AML-193 (cell line): Measurements from ENCODE around the gene KRTAP4-3.
"Not testable (repeated sequence)": the region's sequence is repeated elsewhere in the genome, so short reads cannot be mapped to it uniquely, and the experiment has no call there.

ENCODE experiments used
- DNase-seq, 2 experiments: peaks; one replicate each; lab custom pipeline; 2025; lab: John Stamatoyannopoulos, UW

The KRTAP4-3 gene

DNA sequence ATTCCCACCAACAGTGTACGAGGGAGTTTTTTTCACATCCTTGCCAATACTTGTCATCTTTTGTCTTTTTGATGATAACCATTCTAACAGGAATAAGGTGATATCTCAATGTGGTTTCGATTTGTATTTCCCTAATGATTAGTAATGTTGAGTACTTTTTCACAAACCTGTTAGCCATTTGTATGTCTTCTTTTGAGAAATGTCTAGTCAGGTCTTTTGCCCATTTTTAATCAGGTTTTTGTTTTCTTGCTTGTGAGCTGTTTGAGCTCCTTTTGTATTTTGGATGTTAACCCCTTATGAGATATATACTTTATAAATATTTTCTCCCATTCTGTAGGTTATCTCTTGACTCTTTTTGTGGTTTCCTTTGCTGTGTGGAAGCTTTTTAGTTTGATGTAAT lies 16.5 kb downstream of the KRTAP4-3 start:
- DNase-seq = no peak

DNA sequence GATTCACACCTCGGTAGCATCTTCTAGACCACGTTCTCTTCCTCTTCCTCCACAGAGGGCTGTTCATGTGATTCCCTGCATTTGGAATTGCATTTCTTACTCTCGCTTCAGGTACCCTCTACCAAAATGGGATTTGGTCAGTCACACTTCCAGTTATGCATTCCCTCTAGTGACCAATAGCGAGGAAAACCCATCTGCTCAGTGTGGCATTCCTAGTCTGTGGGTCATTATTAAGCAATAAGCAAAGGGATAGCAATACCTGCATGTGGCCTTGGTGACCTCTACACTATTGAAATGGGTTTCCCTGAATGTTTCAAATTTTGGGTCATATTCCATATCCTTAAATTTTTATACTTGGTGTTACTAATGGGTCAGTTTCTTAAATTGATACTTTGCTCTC lies 18.0 kb downstream of the KRTAP4-3 start:
- DNase-seq = no peak

DNA sequence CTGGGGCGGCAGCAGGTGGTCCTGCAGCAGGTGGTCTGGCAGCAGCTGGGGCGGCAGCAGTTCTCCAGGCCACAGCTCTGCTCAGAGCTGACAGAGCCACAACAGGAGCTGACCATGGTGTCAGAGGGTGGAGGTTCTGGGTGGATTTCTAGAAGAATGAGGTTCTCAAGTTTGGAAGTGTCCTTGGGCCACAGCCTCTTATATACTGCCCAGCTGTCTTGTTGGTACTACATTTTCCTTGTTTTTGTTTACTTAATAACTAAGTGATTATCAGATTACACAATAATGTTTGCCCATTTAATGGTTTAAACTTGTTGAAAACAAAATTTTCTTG lies 18.4 kb downstream of the KRTAP4-3 start, which contains the start of gene KRTAP4-5:
Gene KRTAP4-5 (minus strand): TSS at position 174 of the 334 bp plus-strand sequence. CDS start 58 bp downstream, at position 116.
- DNase-seq = no peak

DNA sequence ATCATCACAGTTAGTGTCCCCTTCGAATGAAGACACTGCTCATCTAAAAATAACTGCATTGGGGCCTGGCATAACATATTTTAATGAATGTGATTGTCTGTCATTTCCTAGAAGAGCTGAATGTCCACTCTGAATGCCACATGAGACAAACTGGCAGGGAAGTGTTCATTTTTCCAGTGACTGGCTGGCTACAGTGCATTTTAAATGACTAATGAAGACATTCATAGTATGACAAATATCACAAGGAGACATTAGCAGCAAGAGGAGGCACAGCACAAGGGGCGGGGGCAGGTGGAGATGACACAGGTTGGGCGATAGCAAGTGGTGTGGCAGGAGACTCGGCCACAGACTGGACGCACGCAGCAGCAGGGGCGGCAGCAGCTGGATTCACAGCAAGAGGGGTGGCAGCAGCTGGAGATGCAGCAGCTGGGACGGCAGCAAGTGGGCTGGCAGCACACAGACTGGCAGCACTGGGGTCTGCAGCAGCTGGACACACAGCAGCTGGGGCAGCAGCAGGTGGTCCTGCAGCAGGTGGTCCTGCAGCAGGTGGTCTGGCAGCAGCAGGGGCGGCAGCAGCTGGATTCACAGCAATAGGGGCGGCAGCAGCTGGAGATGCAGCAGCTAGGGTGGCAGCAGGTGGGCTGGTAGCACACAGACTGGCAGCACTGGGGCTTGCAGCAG lies 18.9 kb downstream of the KRTAP4-3 start:
- not testable (repeated sequence) for DNase-seq

DNA sequence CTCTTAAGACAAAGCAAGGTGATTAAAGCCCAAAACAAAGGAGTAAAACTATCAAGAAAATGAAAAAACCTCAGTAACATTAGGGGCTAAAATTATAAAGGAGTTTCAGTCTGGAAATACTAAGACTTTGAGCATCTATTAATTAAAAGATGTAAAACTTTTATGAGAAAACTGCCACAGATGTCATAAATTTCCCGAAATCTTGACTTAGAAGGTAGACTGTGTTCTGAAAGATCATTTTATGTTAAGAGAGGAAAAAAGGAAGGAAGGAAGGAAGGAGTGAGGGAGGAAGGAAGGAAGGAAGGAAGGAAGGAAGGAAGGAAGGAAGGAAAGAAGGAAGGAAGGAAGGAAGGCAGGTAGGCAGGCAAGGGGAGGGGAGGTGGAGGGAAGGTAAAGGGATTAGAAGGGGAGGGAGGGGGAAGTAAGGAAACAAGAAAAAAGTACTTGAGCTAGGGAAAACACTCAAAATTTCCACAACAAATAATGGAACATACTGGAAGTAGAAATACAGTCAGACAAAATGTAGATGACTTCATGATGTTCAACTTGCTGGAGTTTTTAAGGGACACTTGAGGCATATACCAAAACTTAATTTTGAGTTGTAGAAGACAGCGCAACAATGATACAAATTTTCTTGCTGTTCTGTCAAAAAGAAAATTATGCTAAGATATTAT lies 20.4 kb downstream of the KRTAP4-3 start:
- no peak for DNase-seq

GRCh38 chr17:41145261-41145660 lies 22.8 kb downstream of the KRTAP4-3 start:
- DNase-seq = no peak

- no peak for DNase-seq
These were observed 23.2 kb downstream of the KRTAP4-3 start for GRCh38 chr17:41144846-41145245.

DNA sequence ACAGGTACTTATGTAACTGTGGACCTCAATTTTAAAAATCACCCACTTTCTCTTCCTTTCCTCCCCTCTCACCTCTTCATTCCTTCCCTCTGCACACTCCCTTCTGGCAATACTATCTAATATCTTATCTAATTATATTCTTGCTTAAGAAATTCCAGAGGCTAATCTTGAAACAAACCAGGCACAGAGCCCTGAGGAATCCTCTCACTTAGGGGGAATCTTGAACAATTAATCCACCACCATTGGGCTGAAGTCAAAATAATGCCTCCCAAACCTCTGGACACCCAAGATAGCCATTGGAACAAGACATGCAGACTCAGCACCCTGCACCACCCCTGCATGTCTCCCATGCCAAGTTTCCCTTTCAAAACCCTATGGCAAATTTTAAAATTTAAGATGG lies 26.7 kb downstream of the KRTAP4-3 start:
- DNase-seq = no peak

DNA sequence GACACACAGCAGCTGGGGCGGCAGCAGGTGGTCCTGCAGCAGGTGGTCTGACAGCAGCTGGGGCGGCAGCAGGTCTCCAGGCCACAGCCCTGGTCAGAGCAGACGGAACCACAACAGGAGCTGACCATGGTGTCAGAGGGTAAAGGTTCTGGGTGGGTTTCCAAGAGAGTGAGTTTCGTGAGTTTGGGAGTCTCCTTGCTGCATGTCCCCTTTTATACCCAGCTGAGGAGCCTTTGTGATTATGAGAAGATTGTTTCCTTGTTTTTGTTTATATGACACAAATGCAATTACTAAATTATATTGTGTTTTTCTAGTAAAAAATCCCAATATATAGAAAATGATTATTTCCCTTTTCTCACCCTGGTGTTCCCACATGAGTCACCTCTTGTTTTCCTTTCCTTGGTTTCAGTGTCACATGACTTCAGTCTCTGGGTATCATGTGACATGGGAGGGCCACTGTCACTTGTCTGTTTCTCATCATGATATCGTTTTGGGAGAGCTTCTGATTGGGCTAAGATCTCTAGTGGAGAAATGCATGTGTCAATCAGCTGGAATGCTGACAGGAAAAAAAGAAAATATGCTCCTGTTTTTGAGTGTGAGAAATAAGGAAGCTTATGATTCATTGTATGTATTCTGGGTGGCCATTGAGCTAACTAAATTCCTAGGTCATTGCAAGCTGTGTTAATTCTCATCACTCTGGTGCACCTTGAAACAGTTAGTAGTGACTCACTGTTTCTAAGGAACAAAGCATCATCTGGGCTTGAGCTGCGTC lies 27.5 kb downstream of the KRTAP4-3 start, which contains the start of gene KRTAP4-6:
Gene KRTAP4-6 (minus strand): TSS at position 185 of the 772 bp plus-strand sequence. CDS start 57 bp downstream, at position 128.
- no peak for DNase-seq

DNA sequence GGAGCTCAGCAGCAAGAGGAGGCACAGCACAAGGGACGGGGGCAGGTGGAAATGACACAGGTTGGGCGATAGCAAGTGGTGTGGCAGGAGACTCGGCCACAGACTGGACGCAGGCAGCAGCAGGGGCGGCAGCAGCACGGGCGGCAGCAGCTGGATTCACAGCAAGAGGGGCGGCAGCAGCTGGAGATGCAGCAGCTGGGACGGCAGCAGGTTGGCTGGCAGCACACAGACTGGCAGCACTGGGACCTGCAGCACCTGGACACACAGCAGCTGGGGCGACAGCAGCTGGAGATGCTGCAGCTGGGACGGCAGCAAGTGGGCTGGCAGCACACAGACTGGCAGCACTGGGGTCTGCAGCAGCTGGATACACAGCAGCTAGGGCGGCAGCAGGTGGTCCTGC lies 28.2 kb downstream of the KRTAP4-3 start:
- not testable (repeated sequence) for DNase-seq

- no peak for DNase-seq
These were observed 33.9 kb downstream of the KRTAP4-3 start for GRCh38 chr17:41133880-41134735.

DNA sequence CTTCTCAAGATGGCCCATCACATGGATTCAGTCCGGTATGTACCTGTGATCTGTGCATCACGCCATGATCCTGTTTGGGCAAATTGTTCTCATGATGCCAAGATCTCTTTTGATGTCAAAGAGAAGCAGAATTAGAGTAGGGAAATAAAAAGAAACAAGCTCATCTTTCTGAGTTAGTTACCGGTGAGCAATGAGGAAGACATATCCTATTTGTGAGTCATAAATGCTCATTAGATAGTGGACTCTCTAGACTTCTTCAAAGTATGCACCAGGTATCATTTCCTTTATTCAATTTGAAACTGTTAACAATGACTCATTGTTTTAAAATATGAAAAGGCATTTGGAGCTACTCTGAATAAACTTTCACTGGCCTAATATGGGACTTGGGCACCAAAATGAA lies 36.0 kb downstream of the KRTAP4-3 start:
- no peak for DNase-seq

DNA sequence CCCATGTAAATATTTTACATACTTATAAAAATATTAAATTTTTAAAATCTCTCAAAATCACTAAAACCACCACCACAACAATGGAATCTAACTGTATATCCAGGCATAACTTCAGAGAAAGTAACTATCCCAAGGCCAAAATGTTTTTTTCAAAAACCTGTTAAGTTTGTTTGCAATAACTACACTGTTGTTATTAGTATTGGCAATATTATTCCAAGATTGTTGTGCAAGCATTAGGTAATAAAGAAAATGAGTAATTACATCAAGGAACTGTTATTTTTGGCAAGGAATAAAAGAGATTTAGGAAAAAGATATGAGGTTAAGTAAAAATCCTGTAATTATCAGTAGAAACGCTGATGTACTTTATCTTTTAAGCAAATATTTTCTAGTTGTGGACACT lies 40.6 kb downstream of the KRTAP4-3 start:
- no peak for DNase-seq

- DNase-seq = no peak
These were observed 41.6 kb downstream of the KRTAP4-3 start for GRCh38 chr17:41126412-41126811.

GRCh38 chr17:41125064-41125463 lies 43.0 kb downstream of the KRTAP4-3 start:
- DNase-seq = no peak

DNA sequence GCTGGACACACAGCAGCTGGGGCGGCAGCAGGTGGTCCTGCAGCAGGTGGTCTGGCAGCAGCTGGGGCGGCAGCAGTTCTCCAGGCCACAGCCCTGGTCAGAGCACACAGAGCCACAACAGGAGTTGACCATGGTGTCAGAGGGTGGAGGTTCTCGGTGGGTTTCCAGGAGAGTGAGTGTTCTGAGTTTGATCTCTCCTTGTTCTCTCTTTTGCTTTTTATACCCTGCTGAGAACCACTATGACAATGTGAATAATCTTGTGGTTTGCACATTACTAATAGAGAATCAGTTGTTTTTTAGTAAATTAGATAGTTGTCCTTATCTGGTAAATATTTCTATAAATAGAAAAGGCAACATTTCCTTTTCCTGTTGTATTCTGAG lies 44.0 kb downstream of the KRTAP4-3 start, which contains the start of gene KRTAP4-12:
Gene KRTAP4-12 (minus strand): TSS at position 192 of the 381 bp plus-strand sequence. CDS start 60 bp downstream, at position 132.
- not testable (repeated sequence) for DNase-seq

DNA sequence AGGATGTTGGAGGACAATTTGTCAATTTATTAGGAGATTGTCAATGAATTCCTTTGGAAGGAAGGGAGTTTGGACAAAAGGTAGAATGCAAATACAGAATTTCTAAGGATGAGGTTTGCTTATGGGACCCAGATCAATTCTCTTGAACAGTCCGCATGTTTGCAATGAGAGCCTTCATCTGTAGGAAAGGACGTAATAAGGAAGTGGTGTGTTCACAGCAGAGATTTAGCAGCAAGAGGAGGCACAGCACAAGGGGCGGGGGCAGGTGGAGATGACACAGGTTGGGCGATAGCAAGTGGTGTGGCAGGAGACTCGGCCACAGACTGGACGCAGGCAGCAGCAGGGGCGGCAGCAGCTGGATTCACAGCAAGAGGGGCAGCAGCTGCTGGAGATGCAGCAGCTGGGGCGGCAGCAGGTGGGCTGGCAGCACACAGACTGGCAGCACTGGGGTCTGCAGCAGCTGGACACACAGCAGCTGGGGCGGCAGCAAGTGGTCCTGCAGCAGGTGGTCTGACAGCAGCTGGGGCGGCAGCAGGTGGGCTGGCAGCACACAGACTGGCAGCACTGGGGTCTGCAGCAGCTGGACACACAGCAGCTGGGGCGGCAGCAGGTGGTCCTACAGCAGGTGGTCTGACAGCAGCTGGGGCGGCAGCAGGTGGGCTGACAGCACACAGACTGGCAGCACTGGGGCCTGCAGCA lies 44.6 kb downstream of the KRTAP4-3 start:
- DNase-seq = not testable (repeated sequence)

DNA sequence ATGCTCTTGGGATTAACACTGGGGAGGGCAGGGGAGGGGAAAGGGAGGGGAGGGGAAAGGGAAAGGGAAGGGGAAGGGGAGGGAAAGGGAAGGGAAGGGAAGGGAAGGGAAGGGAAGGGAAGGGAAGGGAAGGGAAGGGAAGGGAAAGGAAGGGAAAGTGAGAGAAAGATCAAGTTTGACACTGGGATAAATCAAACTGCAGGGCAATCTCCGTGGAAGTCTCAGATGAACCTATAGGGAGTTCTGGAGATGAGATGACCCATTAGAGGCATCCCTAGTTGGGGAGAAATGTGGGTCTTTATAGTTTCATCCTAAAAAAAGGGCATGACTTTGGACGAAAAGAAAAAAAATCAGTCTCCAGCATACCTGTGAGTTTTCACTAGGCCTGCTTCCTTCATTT lies 46.3 kb downstream of the KRTAP4-3 start:
- no peak for DNase-seq

GRCh38 chr17:41119696-41120690 lies 48.0 kb downstream of the KRTAP4-3 start:
- peak; percentile 76 to 78 for DNase-seq

- DNase-seq = no peak
These were observed 49.3 kb downstream of the KRTAP4-3 start for GRCh38 chr17:41118721-41119120.
